ENCODE data around the gene DYSF. TPM values are rescaled to one million over a fixed set of nuclear protein-coding genes. Genes with fewer than 3 reads are reported as not detected.
A peak's percentile ranks its signal among the peaks of the same experiment; 100 is the strongest.

Gene DYSF
- total RNA-seq, 8 experiments from 2014 or later: 0.33 to 14.7 (median 0.83) TPM

GRCh38 chr2:71500426-71501079, 47.2 kb downstream of the DYSF start:
- in situ Hi-C loops (cut with MboI; ENCODE audit: low pct_unique_long_range_greater_than_20kb in 2 of 9, low sequenced_read_pairs in 9 of 9, unreplicated experiment in 9 of 9): loop anchor here in 3 of 9 experiments (25.0 kb wide), 2 partner anchors 213 to 338 kb away; no protein-coding TSS in a partner anchor
- WGBS, 10 experiments: 60 to 100% (median 67%) methylated on average over 1 to 5 of the region's 7 CpGs; no CpG with 5 or more reads in 5 of the 10 experiments
- Histone ChIP-seq H3K4me1 (replicated peaks in 1 of 2) (no peaks in the 10 kb centered on the region), H3K4me3 (no peak overlapping the region), H3K27ac (no peak overlapping the region)
- ATAC-seq (replicated peaks in 6 of 8): no peak

- WGBS, 10 experiments: 90 to 100% (median 100%) methylated on average over 1 to 3 of the region's 6 CpGs; no CpG with 5 or more reads in 7 of the 10 experiments
- ATAC-seq (replicated peaks in 6 of 8): no peak
- no peak overlapping the region for H3K27ac ChIP-seq
Measured at GRCh38 chr2:71502941-71503738, 49.8 kb downstream of the DYSF start.

GRCh38 chr2:71503837-71504236, 50.5 kb downstream of the DYSF start:
- 40 to 85% (median 61%) methylated on average over 1 to 5 of the region's 7 CpGs; no CpG with 5 or more reads in 6 of the 10 experiments for WGBS, 10 experiments
- Histone ChIP-seq H3K4me1 (replicated peaks in 1 of 2) (no peaks in the 10 kb centered on the region), H3K27ac (no peak overlapping the region), H3K4me3 (no peak overlapping the region)
- peak in 1 of 8 experiments; percentile 22 for ATAC-seq (replicated peaks in 6 of 8)
- in situ Hi-C loops (cut with MboI; ENCODE audit: low pct_unique_long_range_greater_than_20kb in 2 of 9, low sequenced_read_pairs in 9 of 9, unreplicated experiment in 9 of 9): loop anchor here in 3 of 9 experiments (25.0 kb wide), 2 partner anchors 217 to 342 kb away; no protein-coding TSS in a partner anchor

More at GRCh38 chr2:71502941-71503738, 49.8 kb downstream of the DYSF start:
- Histone ChIP-seq H3K4me1 (replicated peaks in 1 of 2) (no peaks in the 10 kb centered on the region), H3K4me3 (no peak overlapping the region)
- in situ Hi-C loops (cut with MboI; ENCODE audit: low pct_unique_long_range_greater_than_20kb in 2 of 9, low sequenced_read_pairs in 9 of 9, unreplicated experiment in 9 of 9): loop anchor here in 3 of 9 experiments (25.0 kb wide), 2 partner anchors 216 to 341 kb away; no protein-coding TSS in a partner anchor

- WGBS, 10 experiments: 60 to 100% (median 68%) methylated on average over 1 to 3 of the region's 7 CpGs; no CpG with 5 or more reads in 4 of the 10 experiments
- Histone ChIP-seq H3K4me1 (replicated peaks in 1 of 2) (no peaks in the 10 kb centered on the region), H3K4me3 (no peak overlapping the region), H3K27ac (no peak overlapping the region)
- in situ Hi-C loops (cut with MboI; ENCODE audit: low pct_unique_long_range_greater_than_20kb in 2 of 9, low sequenced_read_pairs in 9 of 9, unreplicated experiment in 9 of 9): loop anchor here in 3 of 9 experiments (25.0 kb wide), 2 partner anchors 217 to 342 kb away; no protein-coding TSS in a partner anchor
- ATAC-seq (replicated peaks in 6 of 8): no peak
Measured at GRCh38 chr2:71504611-71505010, 51.2 kb downstream of the DYSF start.

- peak in 2 of 8 experiments; percentile 17 to 29 for ATAC-seq (replicated peaks in 6 of 8)
- in situ Hi-C loops (cut with MboI; ENCODE audit: low pct_unique_long_range_greater_than_20kb in 2 of 9, low sequenced_read_pairs in 9 of 9, unreplicated experiment in 9 of 9): loop anchor here in 3 of 9 experiments (25.0 kb wide), 2 partner anchors 218 to 343 kb away; no protein-coding TSS in a partner anchor
- Histone ChIP-seq H3K27ac (no peak overlapping the region), H3K4me1 (replicated peaks in 1 of 2) (no peaks in the 10 kb centered on the region), H3K4me3 (no peak overlapping the region)
- WGBS, 10 experiments: 40 to 85% (median 66%) methylated on average over 1 to 6 of the region's 9 CpGs; no CpG with 5 or more reads in 3 of the 10 experiments
Measured at GRCh38 chr2:71505086-71505769, 51.9 kb downstream of the DYSF start.

GRCh38 chr2:71505770-71506140, 52.4 kb downstream of the DYSF start:
- no peak for ATAC-seq (replicated peaks in 6 of 8)
- no peak overlapping the region for H3K27ac ChIP-seq
- no peaks in the 10 kb centered on the region for H3K4me1 ChIP-seq (replicated peaks in 1 of 2)
- H3K4me3 ChIP-seq: no peak overlapping the region
- in situ Hi-C loops (cut with MboI; ENCODE audit: low pct_unique_long_range_greater_than_20kb in 2 of 9, low sequenced_read_pairs in 9 of 9, unreplicated experiment in 9 of 9): loop anchor here in 3 of 9 experiments (25.0 kb wide), 2 partner anchors 218 to 343 kb away; no protein-coding TSS in a partner anchor
- WGBS, 10 experiments: 17 to 100% (median 91%) methylated on average over 1 to 5 of the region's 8 CpGs; no CpG with 5 or more reads in 4 of the 10 experiments

- 43 to 90% (median 67%) methylated on average over 1 to 10 of the region's 20 CpGs; no CpG with 5 or more reads in 3 of the 10 experiments for WGBS, 10 experiments
- Histone ChIP-seq H3K4me1 (replicated peaks in 1 of 2) (no peaks in the 10 kb centered on the region), H3K4me3 (no peak overlapping the region), H3K27ac (no peak overlapping the region)
- ATAC-seq (replicated peaks in 6 of 8): no peak
- in situ Hi-C loops (cut with MboI; ENCODE audit: low pct_unique_long_range_greater_than_20kb in 2 of 9, low sequenced_read_pairs in 9 of 9, unreplicated experiment in 9 of 9): loop anchor here in 3 of 9 experiments (25.0 kb wide), 2 partner anchors 219 to 344 kb away; no protein-coding TSS in a partner anchor
Measured at GRCh38 chr2:71506222-71507153, 53.1 kb downstream of the DYSF start.

- in situ Hi-C loops (cut with MboI; ENCODE audit: low pct_unique_long_range_greater_than_20kb in 2 of 9, low sequenced_read_pairs in 9 of 9, unreplicated experiment in 9 of 9): loop anchor here in 3 of 9 experiments (25.0 kb wide), 2 partner anchors 220 to 345 kb away; no protein-coding TSS in a partner anchor
- no peak overlapping the region for H3K4me3 ChIP-seq
- H3K4me1 ChIP-seq (replicated peaks in 1 of 2): no peaks in the 10 kb centered on the region
- ATAC-seq (replicated peaks in 6 of 8): no peak
- 47 to 100% (median 81%) methylated on average over 1 to 7 of the region's 8 CpGs; no CpG with 5 or more reads in 2 of the 10 experiments for WGBS, 10 experiments
- H3K27ac ChIP-seq: no peak overlapping the region
Measured at GRCh38 chr2:71507476-71507875, 54.1 kb downstream of the DYSF start.

- peak; percentile 58 to 93 (median 75) for ATAC-seq (replicated peaks in 6 of 8)
- WGBS, 10 experiments: 13 to 50% (median 24%) methylated on average over 1 to 5 of the region's 6 CpGs; no CpG with 5 or more reads in 4 of the 10 experiments
- H3K4me1 ChIP-seq (replicated peaks in 1 of 2): no peaks in the 10 kb centered on the region
- no peak overlapping the region for H3K27ac ChIP-seq
- in situ Hi-C loops (cut with MboI; ENCODE audit: low pct_unique_long_range_greater_than_20kb in 2 of 9, low sequenced_read_pairs in 9 of 9, unreplicated experiment in 9 of 9): loop anchor here in 4 of 9 experiments (10.0 to 25.0 kb wide), 4 partner anchors 46 to 348 kb away; no protein-coding TSS in a partner anchor
- no peak overlapping the region for H3K4me3 ChIP-seq
Measured at GRCh38 chr2:71510196-71510807, 56.9 kb downstream of the DYSF start.

GRCh38 chr2:71510938-71511337, 57.6 kb downstream of the DYSF start:
- WGBS, 10 experiments: 20 to 100% (median 83%) methylated on average over 1 to 3 of the region's 9 CpGs; no CpG with 5 or more reads in 5 of the 10 experiments
- in situ Hi-C loops (cut with MboI; ENCODE audit: low pct_unique_long_range_greater_than_20kb in 2 of 9, low sequenced_read_pairs in 9 of 9, unreplicated experiment in 9 of 9): loop anchor here in 4 of 9 experiments (10.0 to 25.0 kb wide), 4 partner anchors 46 to 349 kb away; no protein-coding TSS in a partner anchor

GRCh38 chr2:71511776-71512175, 58.4 kb downstream of the DYSF start:
- Histone ChIP-seq H3K4me1 (replicated peaks in 1 of 2) (peaks cover 8 to 10% of the 10 kb centered on the region in 2 donors), H3K27ac (no peak overlapping the region), H3K4me3 (no peak overlapping the region)
- WGBS, 10 experiments: 20 to 90% (median 80%) methylated on average over 1 to 2 of the region's 10 CpGs; no CpG with 5 or more reads in 7 of the 10 experiments
- in situ Hi-C loops (cut with MboI; ENCODE audit: low pct_unique_long_range_greater_than_20kb in 2 of 9, low sequenced_read_pairs in 9 of 9, unreplicated experiment in 9 of 9): loop anchor here in 4 of 9 experiments (10.0 to 25.0 kb wide), 4 partner anchors 47 to 349 kb away; no protein-coding TSS in a partner anchor
- no peak for ATAC-seq (replicated peaks in 6 of 8)

More at GRCh38 chr2:71510938-71511337, 57.6 kb downstream of the DYSF start:
- Histone ChIP-seq H3K27ac (no peak overlapping the region), H3K4me3 (no peak overlapping the region), H3K4me1 (replicated peaks in 1 of 2) (peaks cover 0 to 1% of the 10 kb centered on the region in 2 donors)
- no peak for ATAC-seq (replicated peaks in 6 of 8)

All from motor neuron (in vitro differentiated cells).